CD8-positive, alpha-beta memory T cell (primary cell): ENCODE data around the gene HEATR5A. TPM values are rescaled to one million over a fixed set of nuclear protein-coding genes. Genes with fewer than 3 reads are reported as not detected.
"Not testable (repeated sequence)": the region's sequence is repeated elsewhere in the genome, so short reads cannot be mapped to it uniquely, and the experiment has no call there.

Experiments
- CTCF ChIA-PET: fragments of 350-600 bp; sonication (Branson Sonifier 250); formaldehyde crosslinking; loops from one replicate; lab custom pipeline; 2021; ENCODE audit warnings: antibody characterized with exemption; lab: Charles Lee
- POLR2A ChIA-PET: fragments of 350-600 bp; sonication (Branson Sonifier 250); formaldehyde crosslinking; loops from one replicate; lab custom pipeline; 2021; ENCODE audit warnings: antibody characterized with exemption; lab: Charles Lee
- DNase-seq, 5 donors: peaks; one replicate each; pipeline versions ENCODE4 v3.0.0 to v3.0.0-alpha.2; 2020 to 2022; ENCODE audit warnings: mixed read lengths in 1 of 5
- H3K27ac ChIP-seq: one replicate; pipeline ENCODE4 v1.7.0; 2013; ENCODE audit warnings: low read depth, mild to moderate bottlenecking, low read length, moderate library complexity
- H3K27me3 ChIP-seq: 2 replicates; pipeline ENCODE4 v1.7.0; 2013; ENCODE audit warnings: low read length, mild to moderate bottlenecking; ENCODE audit not compliant: insufficient read depth, poor library complexity, severe bottlenecking
- H3K36me3 ChIP-seq: 2 replicates; pipeline ENCODE4 v1.7.0; 2013; ENCODE audit warnings: mild to moderate bottlenecking, low read length, moderate library complexity; ENCODE audit not compliant: insufficient read depth
- H3K4me1 ChIP-seq: 2 replicates; pipeline ENCODE4 v1.7.0; 2013; ENCODE audit warnings: mild to moderate bottlenecking, low read length, moderate library complexity; ENCODE audit not compliant: insufficient read depth
- H3K4me3 ChIP-seq: 2 replicates; pipeline ENCODE4 v1.7.0; 2013; ENCODE audit warnings: mild to moderate bottlenecking, low read length
- H3K9me3 ChIP-seq: 2 replicates; pipeline ENCODE4 v1.7.0; 2013; ENCODE audit warnings: mild to moderate bottlenecking, low read length
- H3K27ac Mint-ChIP-seq, 8 donors: one replicate each; pipeline ENCODE4 v1.8.0; 2020 to 2021; ENCODE audit warnings: mixed read lengths in 8 of 8, mild to moderate bottlenecking in 6 of 8, inconsistent platforms in 3 of 8, moderate library complexity in 3 of 8
- H3K27me3 Mint-ChIP-seq, 2 donors: one replicate each; pipeline ENCODE4 v1.8.0; 2020 to 2021; ENCODE audit warnings: mixed read lengths in 2 of 2, mild to moderate bottlenecking in 1 of 2, moderate library complexity in 1 of 2
- H3K36me3 Mint-ChIP-seq, 3 donors: one replicate each; pipeline ENCODE4 v1.8.0; 2020 to 2021; ENCODE audit warnings: mixed read lengths in 3 of 3, inconsistent platforms in 1 of 3, mild to moderate bottlenecking in 1 of 3
- H3K4me1 Mint-ChIP-seq, 3 donors: one replicate each; pipeline ENCODE4 v1.8.0; 2020 to 2021; ENCODE audit warnings: mixed read lengths in 3 of 3, inconsistent platforms in 1 of 3, mild to moderate bottlenecking in 1 of 3
- H3K4me3 Mint-ChIP-seq, 7 donors: one replicate each; pipeline ENCODE4 v1.8.0; 2020 to 2021; ENCODE audit warnings: mixed read lengths in 7 of 7, mild to moderate bottlenecking in 6 of 7, moderate library complexity in 4 of 7, inconsistent platforms in 2 of 7
- H3K9me3 Mint-ChIP-seq, 5 donors: one replicate each; pipeline ENCODE4 v1.8.0; 2020 to 2022; ENCODE audit warnings: mixed read lengths in 5 of 5, mild to moderate bottlenecking in 3 of 5, moderate library complexity in 2 of 5, inconsistent platforms in 1 of 5
- polyA plus RNA-seq: library from polyadenylated mRNA; unstranded; fragments of 300-500 nt; fragmentation: Illumina TruSeq; gene quantifications from one replicate; pipeline ENCODE4 v1.2.3, GENCODE V29; 2021
- total RNA-seq, 2 experiments: library from RNA; stranded (reverse); gene quantifications; one replicate each; pipeline ENCODE4 v1.2.3, GENCODE V29; 2021

HEATR5A gene
- total and polyA plus RNA-seq, 3 experiments from 2014 or later, result 6.1 to 13.8 (median 12.7) TPM

GRCh38 chr14:31242161-31242940, 178.0 kb downstream of the HEATR5A start:
- DNase-seq, POLR2A ChIA-PET, H3K36me3 ChIP-seq, CTCF ChIA-PET, H3K27me3 Mint-ChIP-seq, H3K27me3 ChIP-seq, H3K9me3 ChIP-seq, H3K4me3 ChIP-seq, H3K9me3 Mint-ChIP-seq, H3K36me3 Mint-ChIP-seq, H3K4me1 ChIP-seq, H3K27ac ChIP-seq: not testable (repeated sequence)
- Mint-ChIP-seq H3K27ac (peak overlapping the region in 5 of 8 donors; percentile 32 to 75 (median 48)), H3K4me3 (peak overlapping the region in 2 of 7 donors; percentile 6 to 41), H3K4me1 (peaks cover 9 to 17% (median 15%) of the 10 kb centered on the region in 3 donors)

Other genes starting within 250 kb of the HEATR5A start
- gene HECTD1, start 212.8 kb downstream of the HEATR5A start, total RNA-seq, result 100 to 1,000 TPM; 101 to 112 TPM
- 33.6 TPM for gene HECTD1, start 212.8 kb downstream of the HEATR5A start, polyA plus RNA-seq
- 10 to 100 TPM; 28.4 to 28.7 TPM for gene DTD2, start 37.0 kb upstream of the HEATR5A start, total RNA-seq
- gene DTD2, start 37.0 kb upstream of the HEATR5A start, polyA plus RNA-seq, result 18.0 TPM
- not detected for gene GPR33, start 67.5 kb upstream of the HEATR5A start, total RNA-seq
- not detected for gene GPR33, start 67.5 kb upstream of the HEATR5A start, polyA plus RNA-seq
- 10 to 100 TPM; 10.9 to 13.0 TPM for gene NUBPL, start 140.9 kb upstream of the HEATR5A start, total RNA-seq
- 5.2 TPM for gene NUBPL, start 140.9 kb upstream of the HEATR5A start, polyA plus RNA-seq